Renal pelvis (tissue), 4 donors: ENCODE data around the gene TMED3. TPM values are rescaled to one million over a fixed set of nuclear protein-coding genes. Genes with fewer than 3 reads are reported as not detected.

Experiments
- DNase-seq: peaks from one replicate; pipeline ENCODE4 v3.0.0-alpha.2; 2013
- polyA plus RNA-seq, 3 donors: library from polyadenylated mRNA; unstranded; fragments of 120-200 nt; gene quantifications; one replicate each; pipeline ENCODE4 v1.2.1, GENCODE V29; 2013; ENCODE audit not compliant: insufficient read length in 3 of 3

The TMED3 gene
- polyA plus RNA-seq, 3 donors, result 60.2 to 64.4 (median 62.1) TPM

GRCh38 chr15:79370716-79371115 lies 59.8 kb downstream of the TMED3 start:
- DNase-seq, result no peak

- no peak for DNase-seq
Measured at GRCh38 chr15:79371591-79371990, 60.7 kb downstream of the TMED3 start.

- no peak for DNase-seq
Measured at GRCh38 chr15:79372428-79372827, 61.5 kb downstream of the TMED3 start.

Other genes starting within 250 kb of the TMED3 start
- under 1 TPM; 0.40 to 0.51 (median 0.41) TPM for gene RASGRF1, start 220.3 kb upstream of the TMED3 start, polyA plus RNA-seq
- gene ANKRD34C, start 28.4 kb upstream of the TMED3 start, polyA plus RNA-seq, result under 1 TPM; 0.06 to 0.12 (median 0.06) TPM
- 1 to 10 TPM; 1.1 to 1.6 (median 1.4) TPM for gene MINAR1, start 121.2 kb downstream of the TMED3 start, polyA plus RNA-seq